Peyer's patch (tissue), 4 donors: ENCODE measurements around the gene RAD51B.
"Not testable (repeated sequence)": the region's sequence is repeated elsewhere in the genome, so short reads cannot be mapped to it uniquely, and the experiment has no call there.

ENCODE experiments used
- POLR2A ChIP-seq, 2 donors: fragments of 450-650 bp; IDR thresholded peaks; one replicate each; pipeline ENCODE4 v1.5.1; 2017; ENCODE audit warnings: antibody characterized with exemption in 2 of 2, mild to moderate bottlenecking in 2 of 2, moderate library complexity in 2 of 2
- TF ChIP-seq, protein P1 (sequence below), 6 experiments: fragments of 450-650 bp in 4 of 6; fragments of 200-600 bp in 2 of 6; sonication (generic) in 1 of 6; IDR thresholded peaks; one replicate each; pipeline ENCODE4 v1.5.1; 2017 to 2019; ENCODE audit warnings: antibody characterized with exemption in 6 of 6, mild to moderate bottlenecking in 3 of 6, moderate library complexity in 1 of 6

DNA sequence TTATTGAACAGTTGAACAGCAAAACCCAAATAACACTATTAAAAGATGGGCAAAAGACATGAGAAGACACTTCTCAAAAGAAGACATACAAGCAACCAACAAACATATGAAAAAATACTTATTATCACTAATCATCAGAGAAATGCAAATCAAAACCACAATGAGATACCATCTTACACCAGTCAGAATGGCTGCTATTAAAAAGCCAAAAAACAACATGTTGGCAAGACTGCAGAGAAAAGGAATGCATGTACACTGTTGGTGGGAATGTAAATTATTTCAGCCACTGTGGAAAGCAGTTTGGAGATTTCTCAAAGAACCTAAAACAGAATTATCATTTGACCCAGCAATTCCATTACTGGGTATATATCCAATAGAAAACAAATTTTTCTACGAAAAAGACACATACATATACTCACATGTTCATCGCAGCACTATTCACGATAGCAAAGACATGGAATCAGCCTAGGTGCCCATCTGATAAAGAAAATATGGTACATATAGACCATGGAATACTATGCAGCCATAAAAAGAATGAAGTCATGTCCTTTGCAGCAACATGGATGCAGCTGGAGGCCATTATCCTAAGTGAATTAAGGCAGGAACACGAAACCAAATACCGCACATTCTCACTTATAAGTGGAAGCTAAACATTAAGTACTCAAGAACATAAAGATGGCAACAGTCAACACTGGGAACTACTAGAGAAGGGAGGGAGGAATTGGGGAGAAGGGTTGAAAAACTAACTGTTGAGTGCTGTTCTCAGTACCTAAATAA lies 367.1 kb downstream of the RAD51B start:
- not testable (repeated sequence) for TF ChIP-seq POLR2A (IDR thresholded peaks at IDR 0.05)
- TF ChIP-seq, protein P1, sequence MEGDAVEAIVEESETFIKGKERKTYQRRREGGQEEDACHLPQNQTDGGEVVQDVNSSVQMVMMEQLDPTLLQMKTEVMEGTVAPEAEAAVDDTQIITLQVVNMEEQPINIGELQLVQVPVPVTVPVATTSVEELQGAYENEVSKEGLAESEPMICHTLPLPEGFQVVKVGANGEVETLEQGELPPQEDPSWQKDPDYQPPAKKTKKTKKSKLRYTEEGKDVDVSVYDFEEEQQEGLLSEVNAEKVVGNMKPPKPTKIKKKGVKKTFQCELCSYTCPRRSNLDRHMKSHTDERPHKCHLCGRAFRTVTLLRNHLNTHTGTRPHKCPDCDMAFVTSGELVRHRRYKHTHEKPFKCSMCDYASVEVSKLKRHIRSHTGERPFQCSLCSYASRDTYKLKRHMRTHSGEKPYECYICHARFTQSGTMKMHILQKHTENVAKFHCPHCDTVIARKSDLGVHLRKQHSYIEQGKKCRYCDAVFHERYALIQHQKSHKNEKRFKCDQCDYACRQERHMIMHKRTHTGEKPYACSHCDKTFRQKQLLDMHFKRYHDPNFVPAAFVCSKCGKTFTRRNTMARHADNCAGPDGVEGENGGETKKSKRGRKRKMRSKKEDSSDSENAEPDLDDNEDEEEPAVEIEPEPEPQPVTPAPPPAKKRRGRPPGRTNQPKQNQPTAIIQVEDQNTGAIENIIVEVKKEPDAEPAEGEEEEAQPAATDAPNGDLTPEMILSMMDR (IDR thresholded peaks at IDR 0.05), result not testable (repeated sequence)
